BJ (cell line): ENCODE measurements around the gene UMODL1. TPM values are rescaled to one million over a fixed set of nuclear protein-coding genes. Genes with fewer than 3 reads are reported as not detected.

Source experiments
- CTCF ChIA-PET: fragments of 350-600 bp; formaldehyde crosslinking; extraction: SDS; loops from one replicate; lab custom pipeline; 2021; ENCODE audit warnings: antibody characterized with exemption, inconsistent platforms; lab: Yijun Ruan, JAX
- POLR2A ChIA-PET: fragments of 300-600 bp; sonication (Branson Sonifier 250); formaldehyde crosslinking; extraction: SDS; loops from one replicate; lab custom pipeline; 2021; ENCODE audit warnings: antibody characterized with exemption; lab: Charles Lee
- DNase-seq: peaks from one replicate; pipeline ENCODE4 v3.0.0-alpha.2; 2011; ENCODE audit warnings: low read depth
- H3K27me3 ChIP-seq: 2 replicates; pipeline ENCODE4 v1.6.0; 2011; ENCODE audit warnings: low read length; ENCODE audit not compliant: control insufficient read depth, insufficient read depth
- H3K36me3 ChIP-seq: 2 replicates; pipeline ENCODE4 v1.5.1; 2011; ENCODE audit warnings: low read length; ENCODE audit not compliant: control insufficient read depth, insufficient read depth
- H3K4me3 ChIP-seq: 2 replicates; pipeline ENCODE4 v1.5.1; 2011; ENCODE audit warnings: low read depth, mild to moderate bottlenecking, control low read depth, low read length
- polyA plus RNA-seq: library from polyadenylated mRNA; depleted of rRNA; stranded (reverse); fragments of >200 nt; gene quantifications from 2 replicates; pipeline ENCODE4 v1.2.3, GENCODE V29; 2011
- TF ChIP-seq, protein P1 (sequence below): IDR thresholded peaks from 2 replicates; pipeline ENCODE4 v1.5.1; 2011; ENCODE audit warnings: low read depth, mild to moderate bottlenecking, control low read depth, inconsistent platforms, low read length, moderate library complexity; ENCODE audit not compliant: insufficient read depth

The UMODL1 gene
- polyA plus RNA-seq, 1 experiment = 0.04 TPM

DNA sequence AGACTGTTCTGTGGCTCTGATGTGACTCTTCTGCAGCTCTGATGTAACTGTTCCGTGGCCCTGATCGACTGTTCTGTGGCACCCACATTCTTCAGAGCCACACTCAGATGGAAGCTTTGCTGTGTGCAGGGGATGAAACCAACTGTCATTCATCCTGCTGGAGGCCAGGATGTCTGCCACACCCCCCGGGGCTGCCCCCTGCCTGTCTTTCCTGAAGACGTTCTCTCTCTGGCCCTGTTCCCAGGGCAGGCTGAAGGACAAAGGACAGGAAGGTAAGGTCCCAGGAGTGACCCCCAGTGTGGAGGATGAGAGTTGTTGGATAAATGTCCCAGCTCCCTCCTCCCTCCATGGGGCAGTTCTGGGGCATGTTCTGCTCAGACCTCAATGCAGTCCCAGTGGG is 29.4 kb upstream of the UMODL1 start:
- ChIA-PET POLR2A (no interaction called here), CTCF (interaction anchor here (0.7 kb wide), 1 partner anchor 32 kb away, joined by 3 read pairs; no protein-coding TSS in a partner anchor)
- no peaks in the 10 kb centered on the region for H3K27me3 ChIP-seq
- H3K4me3 ChIP-seq = no peak overlapping the region
- no peak for DNase-seq
- TF ChIP-seq, protein P1, sequence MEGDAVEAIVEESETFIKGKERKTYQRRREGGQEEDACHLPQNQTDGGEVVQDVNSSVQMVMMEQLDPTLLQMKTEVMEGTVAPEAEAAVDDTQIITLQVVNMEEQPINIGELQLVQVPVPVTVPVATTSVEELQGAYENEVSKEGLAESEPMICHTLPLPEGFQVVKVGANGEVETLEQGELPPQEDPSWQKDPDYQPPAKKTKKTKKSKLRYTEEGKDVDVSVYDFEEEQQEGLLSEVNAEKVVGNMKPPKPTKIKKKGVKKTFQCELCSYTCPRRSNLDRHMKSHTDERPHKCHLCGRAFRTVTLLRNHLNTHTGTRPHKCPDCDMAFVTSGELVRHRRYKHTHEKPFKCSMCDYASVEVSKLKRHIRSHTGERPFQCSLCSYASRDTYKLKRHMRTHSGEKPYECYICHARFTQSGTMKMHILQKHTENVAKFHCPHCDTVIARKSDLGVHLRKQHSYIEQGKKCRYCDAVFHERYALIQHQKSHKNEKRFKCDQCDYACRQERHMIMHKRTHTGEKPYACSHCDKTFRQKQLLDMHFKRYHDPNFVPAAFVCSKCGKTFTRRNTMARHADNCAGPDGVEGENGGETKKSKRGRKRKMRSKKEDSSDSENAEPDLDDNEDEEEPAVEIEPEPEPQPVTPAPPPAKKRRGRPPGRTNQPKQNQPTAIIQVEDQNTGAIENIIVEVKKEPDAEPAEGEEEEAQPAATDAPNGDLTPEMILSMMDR = no peak
- no peaks in the 10 kb centered on the region for H3K36me3 ChIP-seq

- ChIA-PET CTCF (no interaction called here), POLR2A (no interaction called here)
- H3K27me3 ChIP-seq = no peaks in the 10 kb centered on the region
- TF ChIP-seq, protein P1 = no peak
- no peaks in the 10 kb centered on the region for H3K36me3 ChIP-seq
- H3K4me3 ChIP-seq = no peak overlapping the region
- no peak for DNase-seq
These were observed 28.5 kb upstream of the UMODL1 start for GRCh38 chr21:42042651-42043050.

DNA sequence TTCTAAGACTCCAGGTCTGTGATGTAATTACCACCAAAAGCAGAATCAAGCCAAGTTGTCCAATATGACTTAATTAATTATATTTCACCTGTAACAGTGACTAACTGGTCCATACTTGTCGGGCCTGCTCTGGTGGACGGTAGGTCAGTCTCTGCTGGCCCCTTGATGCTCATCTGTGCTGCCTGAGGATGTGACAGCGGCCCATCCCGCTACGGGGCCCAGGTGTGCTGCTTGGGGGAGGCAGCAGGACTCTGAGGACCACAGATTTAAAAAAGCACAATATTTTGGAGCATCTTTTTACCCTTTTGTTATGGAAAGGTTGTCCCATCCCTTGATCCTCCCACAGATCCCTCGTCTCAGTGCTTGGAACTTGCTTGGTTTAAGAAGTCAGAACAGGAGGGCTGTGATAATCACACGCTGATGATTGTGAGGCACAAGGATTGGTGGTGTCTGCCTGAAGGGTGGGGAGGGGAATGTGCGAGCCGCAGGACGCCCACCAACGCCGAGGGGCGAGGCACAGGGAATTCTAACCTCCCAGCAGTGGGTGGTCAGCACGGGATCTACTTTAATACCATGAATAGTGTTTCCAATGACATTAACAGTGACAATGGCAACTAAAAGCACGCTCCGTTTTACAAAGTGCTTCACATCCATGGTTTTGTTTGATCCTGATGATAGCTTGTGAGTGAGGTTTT is 27.8 kb upstream of the UMODL1 start:
- TF ChIP-seq, protein P1 = no peak
- ChIA-PET CTCF (no interaction called here), POLR2A (no interaction called here)

DNA sequence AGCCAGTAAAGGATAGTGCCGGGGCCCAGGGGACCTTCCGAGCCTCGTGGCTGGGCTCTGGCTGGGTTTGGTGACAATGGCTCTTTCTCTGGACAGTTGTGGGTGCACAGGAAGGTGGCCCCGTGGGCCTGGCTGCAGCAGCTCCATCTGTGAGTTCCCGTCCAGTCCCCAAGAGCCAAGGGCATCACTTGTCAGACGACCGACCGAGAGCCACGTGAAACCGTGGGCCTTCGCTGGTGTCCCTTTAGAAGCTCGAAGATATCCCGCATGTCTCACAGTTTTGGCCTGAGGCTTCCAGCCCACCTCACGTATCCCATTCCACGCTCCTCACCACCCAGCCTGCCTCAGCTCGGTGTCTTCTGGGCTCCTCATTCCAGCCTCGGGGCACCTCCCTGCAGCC is 27.2 kb upstream of the UMODL1 start:
- H3K36me3 ChIP-seq = no peaks in the 10 kb centered on the region
- CTCF ChIA-PET = no interaction called here
- no peaks in the 10 kb centered on the region for H3K27me3 ChIP-seq
- DNase-seq = no peak
- TF ChIP-seq, protein P1 = no peak
- H3K4me3 ChIP-seq = no peak overlapping the region
- POLR2A ChIA-PET = no interaction called here

More for the DNA sequence above, 27.8 kb upstream of the UMODL1 start:
- DNase-seq = no peak
- H3K27me3 ChIP-seq = no peaks in the 10 kb centered on the region
- H3K36me3 ChIP-seq = no peaks in the 10 kb centered on the region
- H3K4me3 ChIP-seq = no peak overlapping the region

- no peaks in the 10 kb centered on the region for H3K36me3 ChIP-seq
- POLR2A ChIA-PET = no interaction called here
- no peak overlapping the region for H3K4me3 ChIP-seq
- no peaks in the 10 kb centered on the region for H3K27me3 ChIP-seq
- CTCF ChIA-PET = interaction anchor here (0.9 kb wide), 1 partner anchor 16 kb away, joined by 5 read pairs; no protein-coding TSS in a partner anchor
- DNase-seq = no peak
- TF ChIP-seq, protein P1 = no peak
These were observed 26.1 kb upstream of the UMODL1 start for GRCh38 chr21:42044871-42045495.
